ENCODE data around the gene PTCH1. TPM values are rescaled to one million over a fixed set of nuclear protein-coding genes. Genes with fewer than 3 reads are reported as not detected.

Gene PTCH1
- total and polyA plus RNA-seq, 2 donors (not counting 1 experiment from before 2014, with no cell fraction given) = 3.5 to 13.8 TPM

GRCh38 chr9:95502248-95502647 lies 14.5 kb downstream of the PTCH1 start:
- Mint-ChIP-seq H3K4me1 (peaks cover 36% of the 10 kb centered on the region), H3K9me3 (ENCODE audit: insufficient read depth) (no peaks in the 10 kb centered on the region), H3K27me3 (peaks cover 59% of the 10 kb centered on the region), H3K4me3 (no peak overlapping the region), H3K27ac (no peak overlapping the region)
- H3K4me2 ChIP-seq (replicated peaks; ENCODE audit: low read depth, low read length, poor library complexity, severe bottlenecking) = no peak overlapping the region
- peaks cover 3 to 33% (median 29%) of the 10 kb centered on the region in 4 experiments for H3K27me3 ChIP-seq (replicated peaks in 1 of 4; ENCODE audit: control extremely low read depth in 1 of 4, control insufficient read depth in 3 of 4, insufficient read depth in 4 of 4, low read length in 3 of 4)
- peaks cover 15 to 32% of the 10 kb centered on the region in 2 donors for H3K4me1 ChIP-seq (ENCODE audit: control insufficient read depth in 2 of 2, insufficient read depth in 2 of 2, low read length in 2 of 2)
- no peaks in the 10 kb centered on the region for H4K20me1 ChIP-seq (ENCODE audit: control insufficient read depth, insufficient read depth, low read length, poor library complexity, severe bottlenecking)
- TF ChIP-seq CTCF (IDR thresholded peaks at IDR 0.05) (no peak), EZH2 (IDR thresholded peaks at IDR 0.05; ENCODE audit: borderline replicate concordance, insufficient read depth, low read depth, low read length, poor library complexity, severe bottlenecking) (no peak)
- H3K27ac ChIP-seq (ENCODE audit: low read length in 2 of 2) = no peak overlapping the region
- no peaks in the 10 kb centered on the region for H3K36me3 ChIP-seq (replicated peaks in 1 of 2; ENCODE audit: control extremely low read depth in 1 of 2, control insufficient read depth in 1 of 2, extremely low read depth in 1 of 2, insufficient read depth in 2 of 2, low read length in 1 of 2)
- DNase-seq = no peak
- no peak for ATAC-seq (ENCODE audit: low read depth)
- ChIA-PET CTCF (no interaction called here), POLR2A (no interaction called here)
- no peak overlapping the region for H3K4me3 ChIP-seq (ENCODE audit: control extremely low read depth in 1 of 5, extremely low read depth in 1 of 5, insufficient read depth in 1 of 5, low read depth in 2 of 5, low read length in 4 of 5)
- H3K9me3 ChIP-seq (ENCODE audit: control extremely low read depth in 1 of 3, control insufficient read depth in 2 of 3, insufficient read depth in 1 of 3, low read length in 2 of 3) = no peaks in the 10 kb centered on the region
- H2AFZ ChIP-seq (ENCODE audit: insufficient read depth, low read depth, low read length, poor library complexity, severe bottlenecking) = no peak overlapping the region
- intact Hi-C loops (cut with micrococcal nuclease) = no loop called here
- H3K9ac ChIP-seq (ENCODE audit: low read length) = no peak overlapping the region
- H3K79me2 ChIP-seq (ENCODE audit: control insufficient read depth, insufficient read depth, low read length) = no peaks in the 10 kb centered on the region
- WGBS (ENCODE audit: insufficient coverage) = no CpG with 5 or more reads among the region's 3 CpGs

DNA sequence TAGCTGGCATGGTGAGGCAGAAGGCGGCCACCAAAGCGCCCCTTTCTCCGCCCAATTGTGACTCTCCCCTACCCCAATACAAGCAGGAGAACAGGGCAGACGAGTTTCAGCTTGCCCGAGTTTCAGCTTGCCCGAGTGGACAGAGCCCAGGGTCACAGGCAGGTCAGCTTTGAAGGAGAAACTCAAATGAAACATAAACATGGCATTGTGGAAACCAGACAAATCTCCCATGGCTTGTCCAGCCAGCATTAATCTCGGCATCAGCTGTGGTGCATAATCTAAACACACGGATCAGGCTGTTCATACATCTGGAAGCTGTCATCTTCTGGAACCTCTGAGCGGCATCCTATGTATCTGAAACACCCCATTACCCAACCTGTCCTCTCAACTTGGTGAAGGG lies 16.9 kb downstream of the PTCH1 start:
- intact Hi-C loops (cut with micrococcal nuclease) = no loop called here
- peaks cover 11 to 27% of the 10 kb centered on the region in 2 donors for H3K4me1 ChIP-seq (ENCODE audit: control insufficient read depth in 2 of 2, insufficient read depth in 2 of 2, low read length in 2 of 2)
- H3K9ac ChIP-seq (ENCODE audit: low read length) = no peak overlapping the region
- no peaks in the 10 kb centered on the region for H3K36me3 ChIP-seq (replicated peaks in 1 of 2; ENCODE audit: control extremely low read depth in 1 of 2, control insufficient read depth in 1 of 2, extremely low read depth in 1 of 2, insufficient read depth in 2 of 2, low read length in 1 of 2)
- H3K9me3 ChIP-seq (ENCODE audit: control extremely low read depth in 1 of 3, control insufficient read depth in 2 of 3, insufficient read depth in 1 of 3, low read length in 2 of 3) = no peaks in the 10 kb centered on the region
- ChIA-PET POLR2A (no interaction called here), CTCF (no interaction called here)
- H2AFZ ChIP-seq (ENCODE audit: insufficient read depth, low read depth, low read length, poor library complexity, severe bottlenecking) = no peak overlapping the region
- Mint-ChIP-seq H3K27me3 (peaks cover 58% of the 10 kb centered on the region), H3K4me1 (peaks cover 34% of the 10 kb centered on the region), H3K4me3 (no peak overlapping the region), H3K27ac (no peak overlapping the region), H3K9me3 (ENCODE audit: insufficient read depth) (no peaks in the 10 kb centered on the region)
- no peaks in the 10 kb centered on the region for H3K79me2 ChIP-seq (ENCODE audit: control insufficient read depth, insufficient read depth, low read length)
- no peak overlapping the region for H3K27ac ChIP-seq (ENCODE audit: low read length in 2 of 2)
- 95% methylated on average over 8 of the region's 9 CpGs for WGBS (ENCODE audit: insufficient coverage)
- H3K4me2 ChIP-seq (replicated peaks; ENCODE audit: low read depth, low read length, poor library complexity, severe bottlenecking) = no peak overlapping the region
- TF ChIP-seq EZH2 (IDR thresholded peaks at IDR 0.05; ENCODE audit: borderline replicate concordance, insufficient read depth, low read depth, low read length, poor library complexity, severe bottlenecking) = no peak
- TF ChIP-seq CTCF (IDR thresholded peaks at IDR 0.05) = no peak
- H3K4me3 ChIP-seq (ENCODE audit: control extremely low read depth in 1 of 5, extremely low read depth in 1 of 5, insufficient read depth in 1 of 5, low read depth in 2 of 5, low read length in 4 of 5) = no peak overlapping the region
- no peaks in the 10 kb centered on the region for H4K20me1 ChIP-seq (ENCODE audit: control insufficient read depth, insufficient read depth, low read length, poor library complexity, severe bottlenecking)
- peaks cover 3 to 26% (median 17%) of the 10 kb centered on the region in 4 experiments for H3K27me3 ChIP-seq (replicated peaks in 1 of 4; ENCODE audit: control extremely low read depth in 1 of 4, control insufficient read depth in 3 of 4, insufficient read depth in 4 of 4, low read length in 3 of 4)
- DNase-seq (no peak), ATAC-seq (ENCODE audit: low read depth) (no peak)

All from B cell (primary cell).